SHP77 (cell line): Measurements from ENCODE around the gene TTLL11.

Experiments used
- DNase-seq, 2 experiments: peaks; one replicate each; lab custom pipeline; 2025; lab: John Stamatoyannopoulos, UW

The TTLL11 gene

GRCh38 chr9:121785673-121786542, 307.2 kb downstream of the TTLL11 start:
- DNase-seq, result no peak

GRCh38 chr9:121784731-121785411, 308.2 kb downstream of the TTLL11 start:
- no peak for DNase-seq

GRCh38 chr9:121783521-121784507, 309.3 kb downstream of the TTLL11 start:
- DNase-seq, result no peak

- no peak for DNase-seq
Observed at GRCh38 chr9:121783111-121783510, 310.0 kb downstream of the TTLL11 start.

- no peak for DNase-seq
Observed at GRCh38 chr9:121782514-121783110, 310.5 kb downstream of the TTLL11 start.

- no peak for DNase-seq
Observed at GRCh38 chr9:121781701-121782464, 311.2 kb downstream of the TTLL11 start.

- no peak for DNase-seq
Observed at GRCh38 chr9:121781145-121781548, 312.0 kb downstream of the TTLL11 start.

GRCh38 chr9:121780177-121781040, 312.7 kb downstream of the TTLL11 start:
- DNase-seq, result no peak

GRCh38 chr9:121779381-121780117, 313.6 kb downstream of the TTLL11 start:
- no peak for DNase-seq

GRCh38 chr9:121778252-121779225, 314.6 kb downstream of the TTLL11 start:
- DNase-seq, result no peak

GRCh38 chr9:121776739-121777637, 316.1 kb downstream of the TTLL11 start:
- DNase-seq, result no peak

GRCh38 chr9:121776001-121776738, 316.9 kb downstream of the TTLL11 start:
- DNase-seq, result no peak

GRCh38 chr9:121774715-121775613, 318.1 kb downstream of the TTLL11 start:
- no peak for DNase-seq

GRCh38 chr9:121773954-121774714, 319.0 kb downstream of the TTLL11 start:
- no peak for DNase-seq
